GM08714 (cell line): ENCODE data around the gene KRT82.
"Not testable (repeated sequence)": the region's sequence is repeated elsewhere in the genome, so short reads cannot be mapped to it uniquely, and the experiment has no call there.

Experiments
- H3K4me3 ChIP-seq: fragments of 200-500 bp; sonication (Bioruptor generic); 2 replicates; pipeline ENCODE4 v1.5.1; 2014; ENCODE audit warnings: mild to moderate bottlenecking, low read length, inconsistent platforms
- ZNF274 ChIP-seq: IDR thresholded peaks from 2 replicates; pipeline ENCODE4 v1.6.1; 2012; ENCODE audit warnings: mild to moderate bottlenecking, low read depth, low read length

The KRT82 gene

GRCh38 chr12:52426034-52426433 lies 19.9 kb upstream of the KRT82 start:
- no peak overlapping the region for H3K4me3 ChIP-seq
- no peak for TF ChIP-seq ZNF274

GRCh38 chr12:52425466-52425865 lies 19.3 kb upstream of the KRT82 start:
- no peak for TF ChIP-seq ZNF274
- no peak overlapping the region for H3K4me3 ChIP-seq

GRCh38 chr12:52423661-52424500 lies 17.7 kb upstream of the KRT82 start:
- no peak overlapping the region for H3K4me3 ChIP-seq
- TF ChIP-seq ZNF274: no peak

GRCh38 chr12:52423035-52423434 lies 16.9 kb upstream of the KRT82 start:
- no peak overlapping the region for H3K4me3 ChIP-seq
- no peak for TF ChIP-seq ZNF274

GRCh38 chr12:52419656-52420055 lies 13.5 kb upstream of the KRT82 start:
- H3K4me3 ChIP-seq: no peak overlapping the region
- no peak for TF ChIP-seq ZNF274

- no peak for TF ChIP-seq ZNF274
Measured at GRCh38 chr12:52418576-52419110, 12.5 kb upstream of the KRT82 start.

GRCh38 chr12:52417740-52418139 lies 11.6 kb upstream of the KRT82 start:
- no peak for TF ChIP-seq ZNF274
- no peak overlapping the region for H3K4me3 ChIP-seq

More at GRCh38 chr12:52418576-52419110, 12.5 kb upstream of the KRT82 start:
- H3K4me3 ChIP-seq: no peak overlapping the region

- TF ChIP-seq ZNF274: no peak
- H3K4me3 ChIP-seq: no peak overlapping the region
Measured at GRCh38 chr12:52416795-52417194, 10.7 kb upstream of the KRT82 start.

GRCh38 chr12:52415870-52416750 lies 10.0 kb upstream of the KRT82 start:
- no peak for TF ChIP-seq ZNF274
- no peak overlapping the region for H3K4me3 ChIP-seq

- H3K4me3 ChIP-seq: no peak overlapping the region
- TF ChIP-seq ZNF274: no peak
Measured at GRCh38 chr12:52414936-52415335, 8.8 kb upstream of the KRT82 start.

GRCh38 chr12:52413782-52414345 lies 7.7 kb upstream of the KRT82 start:
- no peak for TF ChIP-seq ZNF274

GRCh38 chr12:52413202-52413601 lies 7.1 kb upstream of the KRT82 start:
- TF ChIP-seq ZNF274: no peak
- H3K4me3 ChIP-seq: no peak overlapping the region

More at GRCh38 chr12:52413782-52414345, 7.7 kb upstream of the KRT82 start:
- no peak overlapping the region for H3K4me3 ChIP-seq

- no peak overlapping the region for H3K4me3 ChIP-seq
- TF ChIP-seq ZNF274: no peak
Measured at GRCh38 chr12:52411815-52412214, 5.7 kb upstream of the KRT82 start.

GRCh38 chr12:52410589-52411248 lies 4.6 kb upstream of the KRT82 start:
- H3K4me3 ChIP-seq: not testable (repeated sequence)
